ENCODE measurements around the gene ANKZF1.

The ANKZF1 gene

GRCh38 chr2:219278655-219279150, 49.1 kb downstream of the ANKZF1 start:
- in situ Hi-C loops (cut with MboI; ENCODE audit: low sequenced_read_pairs, unreplicated experiment), result loop anchor here (25.0 kb wide), 1 partner anchor 116 kb away; the partner anchor contains the start of genes NHEJ1 and SLC23A3
- TF ChIP-seq CTCF (IDR thresholded peaks at IDR 0.05; ENCODE audit: borderline replicate concordance, control extremely low read depth, extremely low read depth, insufficient read depth, missing control alignments), result no peak
- DNase-seq (ENCODE audit: low spot score), result peak; percentile 44

- in situ Hi-C loops (cut with MboI; ENCODE audit: low sequenced_read_pairs, unreplicated experiment), result loop anchor here (25.0 kb wide), 1 partner anchor 117 kb away; the partner anchor contains the start of genes NHEJ1 and SLC23A3
- no peak for TF ChIP-seq CTCF (IDR thresholded peaks at IDR 0.05; ENCODE audit: borderline replicate concordance, control extremely low read depth, extremely low read depth, insufficient read depth, missing control alignments)
- DNase-seq (ENCODE audit: low spot score), result peak; percentile 100
Observed at GRCh38 chr2:219279151-219279915, 49.7 kb downstream of the ANKZF1 start, which contains the start of gene DNAJB2. Gene DNAJB2, plus strand, starts transcription at chr2:219279366. Its CDS starts 468 bp downstream, at chr2:219279834.

- in situ Hi-C loops (cut with MboI; ENCODE audit: low sequenced_read_pairs, unreplicated experiment), result loop anchor here (25.0 kb wide), 1 partner anchor 118 kb away; the partner anchor contains the start of genes NHEJ1 and SLC23A3
- peak; percentile 16 for DNase-seq (ENCODE audit: low spot score)
- peak; percentile 14 for TF ChIP-seq CTCF (IDR thresholded peaks at IDR 0.05; ENCODE audit: borderline replicate concordance, control extremely low read depth, extremely low read depth, insufficient read depth, missing control alignments)
Observed at GRCh38 chr2:219279916-219280516, 50.4 kb downstream of the ANKZF1 start.

GRCh38 chr2:219280651-219281050, 51.0 kb downstream of the ANKZF1 start:
- no peak for TF ChIP-seq CTCF (IDR thresholded peaks at IDR 0.05; ENCODE audit: borderline replicate concordance, control extremely low read depth, extremely low read depth, insufficient read depth, missing control alignments)
- no peak for DNase-seq (ENCODE audit: low spot score)
- in situ Hi-C loops (cut with MboI; ENCODE audit: low sequenced_read_pairs, unreplicated experiment), result loop anchor here (25.0 kb wide), 1 partner anchor 118 kb away; the partner anchor contains the start of genes NHEJ1 and SLC23A3

GRCh38 chr2:219281588-219281987, 52.0 kb downstream of the ANKZF1 start:
- in situ Hi-C loops (cut with MboI; ENCODE audit: low sequenced_read_pairs, unreplicated experiment), result loop anchor here (25.0 kb wide), 1 partner anchor 119 kb away; the partner anchor contains the start of genes NHEJ1 and SLC23A3
- no peak for TF ChIP-seq CTCF (IDR thresholded peaks at IDR 0.05; ENCODE audit: borderline replicate concordance, control extremely low read depth, extremely low read depth, insufficient read depth, missing control alignments)
- no peak for DNase-seq (ENCODE audit: low spot score)

- TF ChIP-seq CTCF (IDR thresholded peaks at IDR 0.05; ENCODE audit: borderline replicate concordance, control extremely low read depth, extremely low read depth, insufficient read depth, missing control alignments), result no peak
- DNase-seq (ENCODE audit: low spot score), result no peak
- in situ Hi-C loops (cut with MboI; ENCODE audit: low sequenced_read_pairs, unreplicated experiment), result loop anchor here (25.0 kb wide), 1 partner anchor 120 kb away; the partner anchor contains the start of genes NHEJ1 and SLC23A3
Observed at GRCh38 chr2:219282375-219282774, 52.8 kb downstream of the ANKZF1 start.

All from GM13976 (cell line).